OCI-LY3 (cell line): ENCODE measurements around the gene ARID4A.
A peak's percentile ranks its signal among the peaks of the same experiment; 100 is the strongest.

Experiments used
- H2AFZ ChIP-seq: fragments of 200-600, 300-600 bp; shearing (Covaris generic); 2 replicates; pipeline ENCODE4 v1.6.0; 2014; ENCODE audit warnings: antibody characterized with exemption, low read depth, low read length
- H3K27ac ChIP-seq: fragments of 200-600, 300-600 bp; sonication (generic); 2 replicates; pipeline ENCODE4 v1.5.1; 2014; ENCODE audit warnings: mild to moderate bottlenecking, low read length, moderate library complexity, mixed read lengths
- H3K27me3 ChIP-seq: fragments of 200-600, 300-600 bp; sonication (generic); 2 replicates; pipeline ENCODE4 v1.6.1; 2014; ENCODE audit warnings: low read depth, low read length, mixed read lengths
- H3K36me3 ChIP-seq: fragments of 200-600, 300-600 bp; sonication (generic); replicated peaks from 2 replicates; pipeline ENCODE3; 2014; ENCODE audit warnings: low read depth, low read length, mixed read lengths
- H3K4me1 ChIP-seq: fragments of 300-600, 200-600 bp; sonication (generic); 2 replicates; pipeline ENCODE4 v1.6.1; 2014; ENCODE audit warnings: low read length, mixed read lengths
- H3K4me2 ChIP-seq: fragments of 200-600, 300-600 bp; sonication (generic); 2 replicates; pipeline ENCODE4 v1.6.1; 2014; ENCODE audit warnings: low read length, mixed read lengths
- H3K4me3 ChIP-seq: fragments of 300-600, 200-600 bp; sonication (generic); 2 replicates; pipeline ENCODE4 v1.5.1; 2014; ENCODE audit warnings: antibody characterized with exemption, mild to moderate bottlenecking, low read length, moderate library complexity
- H3K79me2 ChIP-seq: fragments of 300-600, 200-600 bp; shearing (Covaris generic); 2 replicates; pipeline ENCODE4 v1.6.1; 2014; ENCODE audit warnings: mild to moderate bottlenecking, low read length, mixed read lengths
- H3K9ac ChIP-seq: fragments of 300-600, 200-600 bp; shearing (Covaris generic); 2 replicates; pipeline ENCODE4 v1.6.0; 2014; ENCODE audit warnings: mild to moderate bottlenecking, low read length, moderate library complexity
- H3K9me3 ChIP-seq: fragments of 200-600, 300-600 bp; shearing (Covaris generic); 2 replicates; pipeline ENCODE4 v1.6.1; 2014; ENCODE audit warnings: low read length, mixed read lengths; ENCODE audit not compliant: insufficient read depth
- H4K20me1 ChIP-seq: fragments of 200-600, 300-600 bp; sonication (generic); 2 replicates; pipeline ENCODE4 v1.6.1; 2016; ENCODE audit warnings: low read length, mixed read lengths; ENCODE audit not compliant: insufficient read depth
- EZH2phosphoT487 ChIP-seq: fragments of 200-600 bp; shearing (Covaris generic); IDR thresholded peaks from 2 replicates; pipeline ENCODE4 v1.6.1; 2018; ENCODE audit warnings: antibody characterized with exemption, mixed run types, low read depth
- TF ChIP-seq, protein P1 (sequence below): fragments of 200-600, 300-600 bp; sonication (generic); IDR thresholded peaks from 2 replicates; pipeline ENCODE4 v1.5.1; 2014; ENCODE audit warnings: antibody characterized with exemption, low read length, low read depth

ARID4A gene

GRCh38 chr14:58281969-58282368, 16.4 kb upstream of the ARID4A start:
- peaks cover 96% of the 10 kb centered on the region for H3K79me2 ChIP-seq
- no peaks in the 10 kb centered on the region for H3K27me3 ChIP-seq
- TF ChIP-seq, protein P1, sequence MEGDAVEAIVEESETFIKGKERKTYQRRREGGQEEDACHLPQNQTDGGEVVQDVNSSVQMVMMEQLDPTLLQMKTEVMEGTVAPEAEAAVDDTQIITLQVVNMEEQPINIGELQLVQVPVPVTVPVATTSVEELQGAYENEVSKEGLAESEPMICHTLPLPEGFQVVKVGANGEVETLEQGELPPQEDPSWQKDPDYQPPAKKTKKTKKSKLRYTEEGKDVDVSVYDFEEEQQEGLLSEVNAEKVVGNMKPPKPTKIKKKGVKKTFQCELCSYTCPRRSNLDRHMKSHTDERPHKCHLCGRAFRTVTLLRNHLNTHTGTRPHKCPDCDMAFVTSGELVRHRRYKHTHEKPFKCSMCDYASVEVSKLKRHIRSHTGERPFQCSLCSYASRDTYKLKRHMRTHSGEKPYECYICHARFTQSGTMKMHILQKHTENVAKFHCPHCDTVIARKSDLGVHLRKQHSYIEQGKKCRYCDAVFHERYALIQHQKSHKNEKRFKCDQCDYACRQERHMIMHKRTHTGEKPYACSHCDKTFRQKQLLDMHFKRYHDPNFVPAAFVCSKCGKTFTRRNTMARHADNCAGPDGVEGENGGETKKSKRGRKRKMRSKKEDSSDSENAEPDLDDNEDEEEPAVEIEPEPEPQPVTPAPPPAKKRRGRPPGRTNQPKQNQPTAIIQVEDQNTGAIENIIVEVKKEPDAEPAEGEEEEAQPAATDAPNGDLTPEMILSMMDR = no peak
- TF ChIP-seq EZH2phosphoT487 = no peak
- peak overlapping the region; percentile 65 for H3K4me3 ChIP-seq
- H3K4me1 ChIP-seq = peaks cover 31% of the 10 kb centered on the region
- H3K4me2 ChIP-seq = peak overlapping the region; percentile 84
- peak overlapping the region; percentile 94 for H3K27ac ChIP-seq
- H3K9me3 ChIP-seq = no peaks in the 10 kb centered on the region
- H4K20me1 ChIP-seq = peaks cover 10% of the 10 kb centered on the region
- peaks cover 32% of the 10 kb centered on the region for H3K36me3 ChIP-seq
- peak overlapping the region; percentile 51 for H3K9ac ChIP-seq
- H2AFZ ChIP-seq = no peak overlapping the region

- peaks cover 10% of the 10 kb centered on the region for H4K20me1 ChIP-seq
- H3K79me2 ChIP-seq = peaks cover 96% of the 10 kb centered on the region
- H3K27me3 ChIP-seq = no peaks in the 10 kb centered on the region
- no peak overlapping the region; the same call in 1 of the 2 replicates for H3K27ac ChIP-seq
- H2AFZ ChIP-seq = no peak overlapping the region
- H3K4me1 ChIP-seq = peaks cover 31% of the 10 kb centered on the region
- H3K4me2 ChIP-seq = no peak overlapping the region
- H3K4me3 ChIP-seq = no peak overlapping the region
- no peaks in the 10 kb centered on the region for H3K9me3 ChIP-seq
- H3K36me3 ChIP-seq = peaks cover 42% of the 10 kb centered on the region
- TF ChIP-seq EZH2phosphoT487 = no peak
- TF ChIP-seq, protein P1 = no peak
- no peak overlapping the region for H3K9ac ChIP-seq
These were observed 15.3 kb upstream of the ARID4A start for GRCh38 chr14:58282925-58283593.

DNA sequence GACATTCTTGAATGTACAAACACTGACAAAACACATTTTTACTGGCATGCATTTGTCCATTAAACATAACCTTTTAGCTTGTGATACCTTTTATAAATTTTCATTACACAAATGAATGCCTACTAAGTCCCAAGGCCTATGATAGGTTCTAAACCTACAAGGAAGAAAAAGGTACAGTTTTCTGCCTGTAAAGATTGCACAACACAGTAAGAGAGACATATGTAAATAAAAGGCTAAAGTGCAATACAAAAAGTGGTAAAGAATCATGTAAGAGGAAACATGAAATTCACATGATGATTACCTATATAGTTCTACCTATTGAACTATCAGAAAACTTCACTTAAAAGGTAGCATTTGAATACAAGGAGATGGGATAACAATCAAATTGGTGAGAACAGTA, 14.6 kb upstream of the ARID4A start:
- peaks cover 96% of the 10 kb centered on the region for H3K79me2 ChIP-seq
- H4K20me1 ChIP-seq = peaks cover 13% of the 10 kb centered on the region

GRCh38 chr14:58285132-58285531, 13.2 kb upstream of the ARID4A start:
- Histone ChIP-seq H3K36me3 (peaks cover 46% of the 10 kb centered on the region), H3K79me2 (peaks cover 96% of the 10 kb centered on the region)

More for the DNA sequence above, 14.6 kb upstream of the ARID4A start:
- Histone ChIP-seq H3K9me3 (no peaks in the 10 kb centered on the region), H3K27me3 (no peaks in the 10 kb centered on the region), H3K4me3 (no peak overlapping the region), H3K36me3 (peaks cover 42% of the 10 kb centered on the region), H3K27ac (no peak overlapping the region), H2AFZ (no peak overlapping the region), H3K4me1 (peaks cover 31% of the 10 kb centered on the region), H3K9ac (no peak overlapping the region), H3K4me2 (no peak overlapping the region)
- no peak for TF ChIP-seq EZH2phosphoT487
- TF ChIP-seq, protein P1 = no peak

More at GRCh38 chr14:58285132-58285531, 13.2 kb upstream of the ARID4A start:
- H3K9ac ChIP-seq = no peak overlapping the region
- H3K9me3 ChIP-seq = no peaks in the 10 kb centered on the region
- no peaks in the 10 kb centered on the region for H3K27me3 ChIP-seq
- TF ChIP-seq, protein P1 = no peak
- TF ChIP-seq EZH2phosphoT487 = no peak
- H4K20me1 ChIP-seq = peaks cover 13% of the 10 kb centered on the region
- H3K4me3 ChIP-seq = no peak overlapping the region
- peaks cover 31% of the 10 kb centered on the region for H3K4me1 ChIP-seq
- H2AFZ ChIP-seq = no peak overlapping the region
- no peak overlapping the region for H3K27ac ChIP-seq
- no peak overlapping the region for H3K4me2 ChIP-seq
